Activated CD4-positive, CD25-positive, alpha-beta regulatory T cell treated with anti-CD3 and anti-CD28 coated beads, Interleukin-2, amount 50 U/mL, for 16 hours (primary cell): Measurements from ENCODE around the gene FAAH.
"Not testable (repeated sequence)": the region's sequence is repeated elsewhere in the genome, so short reads cannot be mapped to it uniquely, and the experiment has no call there.

ENCODE experiments used
- DNase-seq: peaks from one replicate; pipeline ENCODE4 v3.0.0-alpha.2; 2020; ENCODE audit warnings: low read depth, low spot score

Gene FAAH

GRCh38 chr1:46394108-46394871 lies at the start of gene FAAH:
FAAH (plus strand) TSS chr1:46394317; CDS start chr1:46394349, 32 bp downstream.
- no peak for DNase-seq

GRCh38 chr1:46344481-46344880 lies 49.6 kb upstream of the FAAH start:
- DNase-seq = no peak

- DNase-seq = no peak
These were observed 48.8 kb upstream of the FAAH start for GRCh38 chr1:46345281-46345680.

GRCh38 chr1:46352363-46352762 lies 41.8 kb upstream of the FAAH start:
- DNase-seq = no peak

- not testable (repeated sequence) for DNase-seq
These were observed 38.2 kb upstream of the FAAH start for GRCh38 chr1:46355920-46356319.

- DNase-seq = no peak
These were observed 32.0 kb upstream of the FAAH start for GRCh38 chr1:46362158-46362557.

- DNase-seq = no peak
These were observed 31.0 kb upstream of the FAAH start for GRCh38 chr1:46363121-46363520.

GRCh38 chr1:46364612-46365011 lies 29.5 kb upstream of the FAAH start:
- no peak for DNase-seq

GRCh38 chr1:46365796-46366195 lies 28.3 kb upstream of the FAAH start:
- DNase-seq = not testable (repeated sequence)

- DNase-seq = no peak
These were observed 27.0 kb upstream of the FAAH start for GRCh38 chr1:46367072-46367471.

- DNase-seq = not testable (repeated sequence)
These were observed 26.4 kb upstream of the FAAH start for GRCh38 chr1:46367701-46368100.

- DNase-seq = no peak
These were observed 25.3 kb upstream of the FAAH start for GRCh38 chr1:46368791-46369190.

- no peak for DNase-seq
These were observed 24.4 kb upstream of the FAAH start for GRCh38 chr1:46369542-46370213.

- DNase-seq = no peak
These were observed 23.9 kb upstream of the FAAH start for GRCh38 chr1:46370214-46370633.

- no peak for DNase-seq
These were observed 21.7 kb upstream of the FAAH start for GRCh38 chr1:46372431-46372830.

- DNase-seq = no peak
These were observed 14.1 kb upstream of the FAAH start for GRCh38 chr1:46379996-46380395.

- DNase-seq = no peak
These were observed 13.6 kb upstream of the FAAH start for GRCh38 chr1:46380508-46380907.

GRCh38 chr1:46393510-46393909 lies 607 bp upstream of the FAAH start:
- DNase-seq = no peak

GRCh38 chr1:46394872-46395465 lies 852 bp downstream of the FAAH start:
- no peak for DNase-seq

- no peak for DNase-seq
These were observed 2.6 kb downstream of the FAAH start for GRCh38 chr1:46396441-46397398.

GRCh38 chr1:46399307-46399706 lies 5.2 kb downstream of the FAAH start:
- no peak for DNase-seq

GRCh38 chr1:46400421-46400820 lies 6.3 kb downstream of the FAAH start:
- DNase-seq = no peak
